Gastroesophageal sphincter (tissue), 3 donors: ENCODE data around the gene WDR73.

ENCODE experiments used
- EP300 ChIP-seq: sonication (generic); formaldehyde crosslinking; IDR thresholded peaks from one replicate; pipeline ENCODE4 v1.6.1; 2017; ENCODE audit warnings: antibody characterized with exemption, mild to moderate bottlenecking
- POLR2A ChIP-seq, 2 donors: fragments of 450-650 bp; IDR thresholded peaks; one replicate each; pipeline ENCODE4 v1.6.1; 2017; ENCODE audit warnings: antibody characterized with exemption in 2 of 2, mild to moderate bottlenecking in 2 of 2, moderate library complexity in 1 of 2
- POLR2AphosphoS5 ChIP-seq: sonication (generic); formaldehyde crosslinking; IDR thresholded peaks from one replicate; pipeline ENCODE4 v1.6.1; 2017; ENCODE audit warnings: antibody characterized with exemption
- TF ChIP-seq, protein P1 (sequence below), 4 experiments: fragments of 200-600 bp in 2 of 4; fragments of 450-650 bp in 2 of 4; sonication (generic) in 1 of 4; IDR thresholded peaks; one replicate each; pipeline ENCODE4 v1.5.1; 2017 to 2019; ENCODE audit warnings: antibody characterized with exemption in 4 of 4, mild to moderate bottlenecking in 2 of 4, moderate library complexity in 2 of 4

- TF ChIP-seq EP300 (no peak), POLR2A (IDR thresholded peaks at IDR 0.05) (no peak), POLR2AphosphoS5 (no peak)
- TF ChIP-seq, protein P1, sequence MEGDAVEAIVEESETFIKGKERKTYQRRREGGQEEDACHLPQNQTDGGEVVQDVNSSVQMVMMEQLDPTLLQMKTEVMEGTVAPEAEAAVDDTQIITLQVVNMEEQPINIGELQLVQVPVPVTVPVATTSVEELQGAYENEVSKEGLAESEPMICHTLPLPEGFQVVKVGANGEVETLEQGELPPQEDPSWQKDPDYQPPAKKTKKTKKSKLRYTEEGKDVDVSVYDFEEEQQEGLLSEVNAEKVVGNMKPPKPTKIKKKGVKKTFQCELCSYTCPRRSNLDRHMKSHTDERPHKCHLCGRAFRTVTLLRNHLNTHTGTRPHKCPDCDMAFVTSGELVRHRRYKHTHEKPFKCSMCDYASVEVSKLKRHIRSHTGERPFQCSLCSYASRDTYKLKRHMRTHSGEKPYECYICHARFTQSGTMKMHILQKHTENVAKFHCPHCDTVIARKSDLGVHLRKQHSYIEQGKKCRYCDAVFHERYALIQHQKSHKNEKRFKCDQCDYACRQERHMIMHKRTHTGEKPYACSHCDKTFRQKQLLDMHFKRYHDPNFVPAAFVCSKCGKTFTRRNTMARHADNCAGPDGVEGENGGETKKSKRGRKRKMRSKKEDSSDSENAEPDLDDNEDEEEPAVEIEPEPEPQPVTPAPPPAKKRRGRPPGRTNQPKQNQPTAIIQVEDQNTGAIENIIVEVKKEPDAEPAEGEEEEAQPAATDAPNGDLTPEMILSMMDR (IDR thresholded peaks at IDR 0.05) = no peak
These were observed 48.6 kb downstream of the WDR73 start for GRCh38 chr15:84605554-84605882.
